Smooth muscle cell (in vitro differentiated cells): ENCODE results near the gene HAO2. TPM values are rescaled to one million over a fixed set of nuclear protein-coding genes. Genes with fewer than 3 reads are reported as not detected.

Experiments used
- DNase-seq: peaks from one replicate; lab custom pipeline; 2025; ENCODE audit not compliant: unreplicated experiment; lab: John Stamatoyannopoulos, UW
- H2AFZ ChIP-seq: fragments of 200-600 bp; sonication (generic); 2 replicates; pipeline ENCODE4 v1.6.0; 2016; ENCODE audit warnings: antibody characterized with exemption, low read depth, mild to moderate bottlenecking
- H3F3A ChIP-seq: fragments of 200-600 bp; sonication (generic); 2 replicates; pipeline ENCODE4 v1.6.0; 2017; ENCODE audit warnings: antibody characterized with exemption, low read depth
- H3K27ac ChIP-seq: fragments of 200-600 bp; sonication (generic); 2 replicates; pipeline ENCODE4 v1.5.1; 2016; ENCODE audit warnings: low read depth, mild to moderate bottlenecking
- H3K27me3 ChIP-seq: fragments of 200-600 bp; sonication (generic); 2 replicates; pipeline ENCODE4 v1.6.1; 2016; ENCODE audit warnings: low read depth, mild to moderate bottlenecking
- H3K36me3 ChIP-seq: fragments of 200-600 bp; sonication (generic); 2 replicates; pipeline ENCODE4 v1.5.1; 2016; ENCODE audit warnings: low read depth
- H3K4me1 ChIP-seq: fragments of 200-600 bp; sonication (generic); 2 replicates; pipeline ENCODE4 v1.5.1; 2016; ENCODE audit warnings: low read depth
- H3K4me2 ChIP-seq: fragments of 200-600 bp; sonication (generic); 2 replicates; pipeline ENCODE4 v1.6.0; 2016; ENCODE audit warnings: mild to moderate bottlenecking
- H3K4me3 ChIP-seq: fragments of 200-600 bp; sonication (generic); 2 replicates; pipeline ENCODE4 v1.5.1; 2016; ENCODE audit warnings: mild to moderate bottlenecking
- H3K79me2 ChIP-seq: fragments of 200-600 bp; sonication (generic); 2 replicates; pipeline ENCODE4 v1.6.0; 2016; ENCODE audit warnings: low read depth, mild to moderate bottlenecking
- H3K9ac ChIP-seq: fragments of 200-600 bp; sonication (generic); 2 replicates; pipeline ENCODE4 v1.6.0; 2016; ENCODE audit warnings: low read depth
- H3K9me3 ChIP-seq: fragments of 200-600 bp; sonication (generic); replicated peaks from 2 replicates; pipeline ENCODE4 v1.5.1; 2016; ENCODE audit warnings: low read depth
- H4K20me1 ChIP-seq: fragments of 200-600 bp; sonication (generic); 2 replicates; pipeline ENCODE4 v1.6.0; 2016; ENCODE audit warnings: low read depth
- WGBS: methylation state at CpG from one replicate; pipeline ENCODE4 v1.1.7; 2016; ENCODE audit warnings: low lambda C conversion rate; 5-methylcytosine and 5-hydroxymethylcytosine counted together
- polyA plus RNA-seq: library from polyadenylated mRNA; unstranded; fragments of >200 nt; fragmentation: Nextera tagmentation; extraction: Ambion mirVana; gene quantifications from 2 replicates; pipeline ENCODE4 v1.2.1, GENCODE V29; 2016
- total RNA-seq: library from RNA; depleted of rRNA; stranded (reverse); fragments of >200 nt; gene quantifications from 2 replicates; pipeline ENCODE4 v1.2.3, GENCODE V29; 2014
- TF ChIP-seq, protein P1 (sequence below): fragments of 200-600 bp; sonication (generic); IDR thresholded peaks from 2 replicates; pipeline ENCODE4 v1.5.1; 2017; ENCODE audit warnings: borderline replicate concordance, mild to moderate bottlenecking, antibody characterized with exemption; ENCODE audit not compliant: insufficient read depth, poor library complexity, severe bottlenecking

The HAO2 gene
- total and polyA plus RNA-seq, 2 experiments from 2014 or later: not detected

DNA sequence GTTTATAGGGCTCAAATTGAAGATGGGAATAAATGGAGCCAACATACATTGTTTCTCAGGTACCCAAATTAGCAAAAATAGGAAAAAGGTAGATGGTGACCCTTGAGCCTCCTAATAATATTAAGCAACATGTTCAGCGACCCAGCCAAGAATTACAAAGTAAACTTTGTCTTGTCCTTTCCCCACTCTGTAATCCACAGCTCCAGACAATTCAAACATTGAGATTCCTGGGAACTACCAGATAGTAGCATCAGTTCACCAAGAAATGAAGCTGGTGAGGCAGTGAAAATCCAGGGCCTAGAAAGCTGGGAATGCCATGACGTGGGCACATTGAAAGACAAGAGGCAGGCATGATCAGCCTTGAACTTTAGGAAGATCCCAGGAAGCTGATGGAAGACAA, 11.7 kb downstream of the HAO2 start:
- Histone ChIP-seq H3F3A (no peaks in the 10 kb centered on the region), H4K20me1 (no peaks in the 10 kb centered on the region), H3K4me2 (no peak overlapping the region), H3K27me3 (no peaks in the 10 kb centered on the region), H3K9ac (no peak overlapping the region), H3K4me3 (no peak overlapping the region), H3K9me3 (no peaks in the 10 kb centered on the region), H3K27ac (no peak overlapping the region), H3K4me1 (no peaks in the 10 kb centered on the region), H2AFZ (no peak overlapping the region), H3K36me3 (no peaks in the 10 kb centered on the region), H3K79me2 (no peaks in the 10 kb centered on the region)
- TF ChIP-seq, protein P1, sequence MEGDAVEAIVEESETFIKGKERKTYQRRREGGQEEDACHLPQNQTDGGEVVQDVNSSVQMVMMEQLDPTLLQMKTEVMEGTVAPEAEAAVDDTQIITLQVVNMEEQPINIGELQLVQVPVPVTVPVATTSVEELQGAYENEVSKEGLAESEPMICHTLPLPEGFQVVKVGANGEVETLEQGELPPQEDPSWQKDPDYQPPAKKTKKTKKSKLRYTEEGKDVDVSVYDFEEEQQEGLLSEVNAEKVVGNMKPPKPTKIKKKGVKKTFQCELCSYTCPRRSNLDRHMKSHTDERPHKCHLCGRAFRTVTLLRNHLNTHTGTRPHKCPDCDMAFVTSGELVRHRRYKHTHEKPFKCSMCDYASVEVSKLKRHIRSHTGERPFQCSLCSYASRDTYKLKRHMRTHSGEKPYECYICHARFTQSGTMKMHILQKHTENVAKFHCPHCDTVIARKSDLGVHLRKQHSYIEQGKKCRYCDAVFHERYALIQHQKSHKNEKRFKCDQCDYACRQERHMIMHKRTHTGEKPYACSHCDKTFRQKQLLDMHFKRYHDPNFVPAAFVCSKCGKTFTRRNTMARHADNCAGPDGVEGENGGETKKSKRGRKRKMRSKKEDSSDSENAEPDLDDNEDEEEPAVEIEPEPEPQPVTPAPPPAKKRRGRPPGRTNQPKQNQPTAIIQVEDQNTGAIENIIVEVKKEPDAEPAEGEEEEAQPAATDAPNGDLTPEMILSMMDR: no peak
- WGBS: 90% methylated on average over 2 of the region's 2 CpGs
- no peak for DNase-seq

- H3K79me2 ChIP-seq: no peaks in the 10 kb centered on the region
- H3K4me3 ChIP-seq: no peak overlapping the region
- H3K4me1 ChIP-seq: no peaks in the 10 kb centered on the region
- no peak overlapping the region for H3K27ac ChIP-seq
- DNase-seq: no peak
- no peaks in the 10 kb centered on the region for H4K20me1 ChIP-seq
- no peak overlapping the region for H3K9ac ChIP-seq
- H3K9me3 ChIP-seq: no peaks in the 10 kb centered on the region
- H3K27me3 ChIP-seq: no peaks in the 10 kb centered on the region
- H3F3A ChIP-seq: no peaks in the 10 kb centered on the region
- H3K36me3 ChIP-seq: no peaks in the 10 kb centered on the region
- no peak overlapping the region for H3K4me2 ChIP-seq
- TF ChIP-seq, protein P1: no peak
- 92% methylated on average over 5 of the region's 5 CpGs for WGBS
- H2AFZ ChIP-seq: no peak overlapping the region
These were observed 12.5 kb downstream of the HAO2 start for GRCh38 chr1:119380983-119381662.

DNA sequence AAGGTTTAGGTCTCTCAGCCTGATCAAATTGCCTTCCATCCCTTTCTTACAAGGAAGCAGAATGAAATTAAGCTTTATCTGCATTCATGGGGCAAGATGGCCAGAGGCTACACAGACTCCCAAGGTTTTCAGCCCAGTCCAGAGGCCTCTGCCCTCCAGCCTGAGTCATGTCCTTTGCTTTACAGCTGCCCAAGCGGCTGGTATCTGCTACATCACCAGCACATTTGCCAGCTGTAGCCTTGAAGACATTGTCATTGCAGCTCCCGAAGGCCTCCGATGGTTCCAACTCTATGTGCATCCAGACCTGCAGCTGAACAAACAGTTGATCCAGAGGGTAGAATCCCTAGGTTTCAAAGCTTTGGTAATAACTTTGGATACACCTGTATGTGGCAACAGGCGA, 16.0 kb downstream of the HAO2 start:
- TF ChIP-seq, protein P1: no peak
- H3K4me3 ChIP-seq: no peak overlapping the region
- no peaks in the 10 kb centered on the region for H3F3A ChIP-seq
- no peaks in the 10 kb centered on the region for H3K4me1 ChIP-seq
- no peaks in the 10 kb centered on the region for H3K79me2 ChIP-seq
- H3K9ac ChIP-seq: no peak overlapping the region
- no peak for DNase-seq
- H3K27me3 ChIP-seq: no peaks in the 10 kb centered on the region
- H4K20me1 ChIP-seq: no peaks in the 10 kb centered on the region
- WGBS: 90% methylated on average over 4 of the region's 4 CpGs
- no peaks in the 10 kb centered on the region for H3K36me3 ChIP-seq
- H3K4me2 ChIP-seq: no peak overlapping the region
- H3K27ac ChIP-seq: no peak overlapping the region
- no peaks in the 10 kb centered on the region for H3K9me3 ChIP-seq
- H2AFZ ChIP-seq: no peak overlapping the region

- Histone ChIP-seq H4K20me1 (no peaks in the 10 kb centered on the region), H2AFZ (no peak overlapping the region), H3K36me3 (no peaks in the 10 kb centered on the region), H3K4me3 (no peak overlapping the region), H3K79me2 (no peaks in the 10 kb centered on the region), H3K9ac (no peak overlapping the region), H3K9me3 (no peaks in the 10 kb centered on the region), H3K27ac (no peak overlapping the region), H3F3A (no peaks in the 10 kb centered on the region), H3K4me1 (no peaks in the 10 kb centered on the region), H3K27me3 (no peaks in the 10 kb centered on the region), H3K4me2 (no peak overlapping the region)
- DNase-seq: no peak
- 94% methylated on average over 1 of the region's 1 CpG for WGBS
- TF ChIP-seq, protein P1: no peak
These were observed 17.1 kb downstream of the HAO2 start for GRCh38 chr1:119385650-119386049.
